ENCODE measurements around the gene SLC41A2.

SLC41A2 gene

GRCh38 chr12:104974626-104975290 lies 16.7 kb upstream of the SLC41A2 start:
- Histone ChIP-seq H3K4me3 (no peak overlapping the region), H3K27ac (no peak overlapping the region)
- DNase-seq (ENCODE audit: low spot score): no peak
- no peak for TF ChIP-seq CTCF (IDR thresholded peaks at IDR 0.05)

- no peak overlapping the region for H3K27ac ChIP-seq
- no peak overlapping the region for H3K4me3 ChIP-seq
- no peak for TF ChIP-seq CTCF (IDR thresholded peaks at IDR 0.05)
- no peak for DNase-seq (ENCODE audit: low spot score)
Observed at GRCh38 chr12:104973250-104973649, 15.2 kb upstream of the SLC41A2 start.

GRCh38 chr12:104971306-104971705 lies 13.2 kb upstream of the SLC41A2 start:
- H3K27ac ChIP-seq: no peak overlapping the region
- H3K4me3 ChIP-seq: no peak overlapping the region
- no peak for TF ChIP-seq CTCF (IDR thresholded peaks at IDR 0.05)
- DNase-seq (ENCODE audit: low spot score): no peak

GRCh38 chr12:104969343-104969742 lies 11.3 kb upstream of the SLC41A2 start:
- H3K4me3 ChIP-seq: no peak overlapping the region
- no peak overlapping the region for H3K27ac ChIP-seq
- no peak for DNase-seq (ENCODE audit: low spot score)
- TF ChIP-seq CTCF (IDR thresholded peaks at IDR 0.05): no peak

- no peak overlapping the region for H3K4me3 ChIP-seq
- H3K27ac ChIP-seq: no peak overlapping the region
- TF ChIP-seq CTCF (IDR thresholded peaks at IDR 0.05): no peak
- no peak for DNase-seq (ENCODE audit: low spot score)
Observed at GRCh38 chr12:104966677-104967076, 8.6 kb upstream of the SLC41A2 start.

- no peak for DNase-seq (ENCODE audit: low spot score)
Observed at GRCh38 chr12:104964856-104965205, 6.7 kb upstream of the SLC41A2 start.

More at GRCh38 chr12:104964856-104965205, 6.7 kb upstream of the SLC41A2 start:
- no peak overlapping the region for H3K27ac ChIP-seq
- no peak for TF ChIP-seq CTCF (IDR thresholded peaks at IDR 0.05)
- H3K4me3 ChIP-seq: no peak overlapping the region
